ENCODE results near the gene MANF.

- no peak for TF ChIP-seq SP1 (IDR thresholded peaks at IDR 0.05; ENCODE audit: low read depth)
- no peak for TF ChIP-seq CTCF (IDR thresholded peaks at IDR 0.05 in 2 of 3, conservative IDR thresholded peaks at IDR 0.05 in 1 of 3; ENCODE audit: borderline replicate concordance in 1 of 3, insufficient read depth in 1 of 3, low read depth in 2 of 3, low read length in 2 of 3)
- TF ChIP-seq YY1 (IDR thresholded peaks at IDR 0.05; ENCODE audit: extremely low read depth, insufficient replicate concordance, low read depth, low read length) = no peak
- no peak for TF ChIP-seq POLR2A (IDR thresholded peaks at IDR 0.05; ENCODE audit: borderline replicate concordance, extremely low read depth, insufficient read depth, insufficient read length)
- no peak for TF ChIP-seq EZH2phosphoT487 (IDR thresholded peaks at IDR 0.05; ENCODE audit: borderline replicate concordance)
- TF ChIP-seq EZH2 (IDR thresholded peaks at IDR 0.05) = no peak
- no peak for TF ChIP-seq POLR2AphosphoS5 (IDR thresholded peaks at IDR 0.05; ENCODE audit: low read depth, low read length)
Measured at GRCh38 chr3:51394541-51394940, 9.4 kb downstream of the MANF start.
